ENCODE measurements around the gene ZNF804A. TPM values are rescaled to one million over a fixed set of nuclear protein-coding genes. Genes with fewer than 3 reads are reported as not detected.

Gene ZNF804A
- total RNA-seq, 4 donors from 2014 or later, result 0.19 TPM; not detected in 3

DNA sequence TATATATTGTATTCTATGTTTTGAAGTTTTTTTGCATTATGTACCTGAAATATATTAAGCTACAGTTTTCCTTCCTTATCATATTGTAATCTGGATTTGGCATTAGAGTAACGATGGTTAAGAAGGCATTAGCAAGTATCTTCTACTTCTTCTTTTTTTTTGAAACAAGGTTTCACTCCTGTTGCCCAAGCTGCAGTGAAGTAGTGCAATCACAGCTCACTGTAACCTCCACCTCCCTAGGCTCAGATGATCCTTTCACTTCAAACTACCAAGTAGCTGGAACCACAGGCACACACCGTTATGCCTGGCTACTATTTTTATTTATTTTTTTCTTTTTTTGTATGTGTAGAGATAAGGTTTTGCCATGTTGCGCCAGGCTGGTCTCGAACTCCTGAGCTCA, 201.1 kb downstream of the ZNF804A start:
- 76 to 87% methylated on average over 4 of the region's 4 CpGs for WGBS, 2 donors
- intact Hi-C loops (cut with DNase I), result no loop called here
- no peaks in the 10 kb centered on the region for H3K4me1 ChIP-seq
- H3K36me3 ChIP-seq, result no peaks in the 10 kb centered on the region
- H3K27me3 ChIP-seq, result no peaks in the 10 kb centered on the region
- TF ChIP-seq, protein P1, sequence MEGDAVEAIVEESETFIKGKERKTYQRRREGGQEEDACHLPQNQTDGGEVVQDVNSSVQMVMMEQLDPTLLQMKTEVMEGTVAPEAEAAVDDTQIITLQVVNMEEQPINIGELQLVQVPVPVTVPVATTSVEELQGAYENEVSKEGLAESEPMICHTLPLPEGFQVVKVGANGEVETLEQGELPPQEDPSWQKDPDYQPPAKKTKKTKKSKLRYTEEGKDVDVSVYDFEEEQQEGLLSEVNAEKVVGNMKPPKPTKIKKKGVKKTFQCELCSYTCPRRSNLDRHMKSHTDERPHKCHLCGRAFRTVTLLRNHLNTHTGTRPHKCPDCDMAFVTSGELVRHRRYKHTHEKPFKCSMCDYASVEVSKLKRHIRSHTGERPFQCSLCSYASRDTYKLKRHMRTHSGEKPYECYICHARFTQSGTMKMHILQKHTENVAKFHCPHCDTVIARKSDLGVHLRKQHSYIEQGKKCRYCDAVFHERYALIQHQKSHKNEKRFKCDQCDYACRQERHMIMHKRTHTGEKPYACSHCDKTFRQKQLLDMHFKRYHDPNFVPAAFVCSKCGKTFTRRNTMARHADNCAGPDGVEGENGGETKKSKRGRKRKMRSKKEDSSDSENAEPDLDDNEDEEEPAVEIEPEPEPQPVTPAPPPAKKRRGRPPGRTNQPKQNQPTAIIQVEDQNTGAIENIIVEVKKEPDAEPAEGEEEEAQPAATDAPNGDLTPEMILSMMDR (IDR thresholded peaks at IDR 0.05), result no peak
- TF ChIP-seq POLR2A (IDR thresholded peaks at IDR 0.05), result no peak
- H3K27ac ChIP-seq, result no peak overlapping the region
- H3K4me3 ChIP-seq, result no peak overlapping the region
- no peak for DNase-seq
- H3K9me3 ChIP-seq, result no peaks in the 10 kb centered on the region

GRCh38 chr2:184814421-184814820, 216.1 kb downstream of the ZNF804A start:
- WGBS, 2 donors, result 31 to 60% methylated on average over 3 of the region's 3 CpGs
- H3K36me3 ChIP-seq, result no peaks in the 10 kb centered on the region
- intact Hi-C loops (cut with DNase I), result no loop called here
- no peaks in the 10 kb centered on the region for H3K4me1 ChIP-seq
- H3K9me3 ChIP-seq, result no peaks in the 10 kb centered on the region
- H3K4me3 ChIP-seq, result no peak overlapping the region
- no peaks in the 10 kb centered on the region for H3K27me3 ChIP-seq
- H3K27ac ChIP-seq, result no peak overlapping the region
- no peak for DNase-seq
- no peak for TF ChIP-seq POLR2A (IDR thresholded peaks at IDR 0.05)
- TF ChIP-seq, protein P1 (IDR thresholded peaks at IDR 0.05), result no peak

- Histone ChIP-seq H3K4me1 (no peaks in the 10 kb centered on the region), H3K36me3 (no peaks in the 10 kb centered on the region), H3K9me3 (no peaks in the 10 kb centered on the region), H3K27ac (no peak overlapping the region), H3K27me3 (no peaks in the 10 kb centered on the region), H3K4me3 (no peak overlapping the region)
- no peak for DNase-seq
- 25 to 31% methylated on average over 1 of the region's 1 CpG for WGBS, 2 donors
- intact Hi-C loops (cut with DNase I), result no loop called here
- no peak for TF ChIP-seq POLR2A (IDR thresholded peaks at IDR 0.05)
- TF ChIP-seq, protein P1 (IDR thresholded peaks at IDR 0.05), result no peak
These were observed 217.5 kb downstream of the ZNF804A start for GRCh38 chr2:184815824-184816223.

- Histone ChIP-seq H3K9me3 (no peaks in the 10 kb centered on the region), H3K4me3 (no peak overlapping the region), H3K36me3 (no peaks in the 10 kb centered on the region), H3K27me3 (no peaks in the 10 kb centered on the region), H3K4me1 (no peaks in the 10 kb centered on the region), H3K27ac (no peak overlapping the region)
- no peak for DNase-seq
- WGBS, 2 donors, result 30 to 65% methylated on average over 2 of the region's 2 CpGs
- intact Hi-C loops (cut with DNase I), result no loop called here
- TF ChIP-seq, protein P1 (IDR thresholded peaks at IDR 0.05), result no peak
- TF ChIP-seq POLR2A (IDR thresholded peaks at IDR 0.05), result no peak
These were observed 226.3 kb downstream of the ZNF804A start for GRCh38 chr2:184824597-184824996.

DNA sequence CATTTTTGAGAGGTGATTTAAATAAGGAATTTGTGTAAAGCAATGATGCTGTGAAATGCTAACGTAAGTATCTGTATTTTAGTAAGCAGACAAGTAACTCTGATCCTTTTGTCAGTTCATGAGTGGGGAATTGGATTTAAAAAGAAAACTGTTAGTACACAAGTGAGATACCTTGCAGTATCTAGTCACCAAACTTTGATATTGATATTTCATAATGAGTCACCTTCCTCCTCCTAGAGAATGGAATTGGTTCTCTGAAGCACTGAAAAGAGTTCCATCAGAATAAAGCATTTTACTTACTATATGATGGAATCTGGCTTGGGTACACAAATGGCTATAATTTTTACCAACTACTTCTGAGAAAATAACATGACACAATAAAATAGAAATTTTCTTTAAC, 232.2 kb downstream of the ZNF804A start:
- Histone ChIP-seq H3K4me3 (no peak overlapping the region), H3K27ac (no peak overlapping the region), H3K4me1 (no peaks in the 10 kb centered on the region), H3K9me3 (no peaks in the 10 kb centered on the region), H3K36me3 (no peaks in the 10 kb centered on the region), H3K27me3 (no peaks in the 10 kb centered on the region)
- intact Hi-C loops (cut with DNase I), result no loop called here
- DNase-seq, result no peak
- 69 to 81% methylated on average over 1 of the region's 1 CpG for WGBS, 2 donors
- TF ChIP-seq, protein P1 (IDR thresholded peaks at IDR 0.05), result no peak
- no peak for TF ChIP-seq POLR2A (IDR thresholded peaks at IDR 0.05)

All from esophagus squamous epithelium (tissue), 5 donors.